HS-27A (cell line): ENCODE measurements around the gene PDHB.
A peak's percentile ranks its signal among the peaks of the same experiment; 100 is the strongest.

ENCODE experiments used
- DNase-seq: peaks from one replicate; pipeline ENCODE4 v3.0.0-alpha.2; 2012; ENCODE audit warnings: low read depth, missing footprints

The PDHB gene

DNA sequence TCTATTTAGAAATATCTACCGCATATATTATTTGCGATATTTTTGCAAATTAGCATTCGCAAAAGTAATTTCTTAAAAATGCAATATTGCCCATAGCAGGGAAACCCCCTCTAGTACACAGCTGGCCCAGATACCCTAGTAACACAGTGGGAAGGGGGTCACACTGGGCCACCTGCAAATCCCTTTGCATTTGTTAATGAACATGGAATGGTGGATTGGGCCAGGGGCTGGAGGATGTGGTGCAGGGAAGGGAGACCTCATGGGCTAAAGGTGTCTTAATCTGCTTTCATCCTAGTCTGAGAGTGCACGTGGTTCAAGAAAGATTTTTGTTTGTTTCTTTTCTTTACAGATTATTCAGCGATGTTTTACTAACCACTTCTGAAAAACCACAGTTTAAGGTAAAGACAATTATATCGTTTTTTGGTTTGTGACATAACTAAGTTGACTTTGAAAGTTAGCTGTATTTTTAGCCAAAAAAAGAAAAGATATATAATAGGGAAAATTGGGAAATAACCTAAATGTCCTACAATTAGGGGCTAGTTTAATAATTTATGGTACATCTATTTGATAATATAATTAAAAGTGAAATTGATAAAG lies 30.0 kb downstream of the PDHB start:
- no peak for DNase-seq

DNA sequence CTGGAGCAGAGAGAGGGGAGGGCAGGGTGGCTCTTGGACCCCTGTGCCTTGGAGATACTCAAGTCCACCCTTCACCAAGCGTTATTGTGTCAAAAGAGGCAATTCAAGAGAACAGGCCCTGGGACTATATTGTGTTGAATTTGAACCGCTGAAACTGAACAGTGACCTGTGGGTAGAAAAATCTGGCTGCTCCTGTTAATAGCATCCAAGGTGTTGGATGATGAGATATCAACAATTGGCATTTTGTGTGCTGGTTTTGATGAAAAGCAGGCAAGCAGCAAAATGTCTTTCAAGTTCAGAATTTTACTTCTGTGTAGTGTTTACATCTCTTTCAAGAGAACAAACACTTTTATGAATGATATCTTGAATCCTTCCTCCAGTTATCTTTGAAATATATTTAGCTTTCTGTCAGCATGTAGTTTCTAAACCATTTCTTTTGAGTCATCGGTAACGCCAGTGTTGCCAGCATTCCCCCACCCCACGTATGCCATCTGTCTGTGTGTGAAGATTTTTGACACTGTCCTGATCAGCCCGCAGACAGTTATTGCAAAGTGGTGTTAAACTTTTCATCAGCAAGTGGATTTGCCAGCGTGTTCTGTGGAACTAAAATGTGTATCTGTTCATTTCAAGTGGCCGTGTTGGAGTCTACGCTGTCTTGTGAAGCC lies 34.8 kb downstream of the PDHB start:
- DNase-seq = no peak

- DNase-seq = no peak
Observed at GRCh38 chr3:58394339-58394738, 39.3 kb downstream of the PDHB start.

DNA sequence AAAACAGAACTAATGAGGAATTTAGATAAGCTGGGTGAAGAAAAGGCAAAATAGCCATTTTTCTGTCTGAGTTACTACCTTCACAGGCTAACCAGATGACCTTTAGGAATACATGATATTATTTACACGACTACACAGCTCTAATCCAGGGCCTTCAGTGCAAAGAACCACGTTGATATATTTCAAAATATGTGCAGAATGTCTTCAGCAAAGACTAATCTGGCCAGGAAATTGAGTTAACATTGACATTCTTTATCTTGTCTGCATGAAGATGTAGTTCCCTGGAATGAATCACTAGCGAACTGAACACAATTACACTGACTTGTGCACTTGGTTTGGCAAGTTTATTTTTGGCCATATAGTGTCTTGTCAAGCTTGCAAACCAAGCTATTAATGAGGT lies 41.5 kb downstream of the PDHB start:
- no peak for DNase-seq

DNA sequence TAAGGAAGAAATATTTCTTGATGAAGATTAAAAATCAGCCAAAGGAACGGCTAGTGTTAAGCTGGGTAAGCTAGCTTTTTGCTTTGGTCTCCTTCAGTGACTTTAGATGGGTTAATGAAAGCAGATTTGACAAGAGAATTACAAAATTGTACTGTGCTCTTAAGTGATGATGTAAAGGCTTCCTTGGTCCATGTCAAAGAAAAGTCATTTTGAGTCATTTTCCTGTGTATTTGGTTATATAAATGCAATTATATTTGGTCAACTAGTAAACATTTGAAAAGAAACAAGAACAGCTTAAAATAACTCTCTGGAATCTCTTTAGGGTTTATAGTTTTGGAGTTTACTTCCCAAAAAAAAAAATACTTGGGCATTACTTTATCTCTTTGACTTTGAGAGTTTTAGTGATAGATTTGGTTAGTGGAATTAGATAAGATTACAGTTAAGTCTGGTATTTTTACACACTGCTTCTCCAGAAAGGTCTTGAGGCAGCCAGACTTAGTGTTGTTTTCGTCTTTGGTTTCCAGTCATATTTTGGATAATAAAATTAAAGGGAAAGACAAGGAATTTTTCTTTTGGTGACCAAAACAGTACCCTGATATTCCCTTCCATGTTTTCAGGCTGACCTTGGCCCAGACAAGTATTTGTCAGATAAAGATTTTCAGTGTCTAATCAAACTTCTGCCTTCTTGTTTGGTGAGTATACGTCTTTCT lies 42.3 kb downstream of the PDHB start:
- DNase-seq = no peak

DNA sequence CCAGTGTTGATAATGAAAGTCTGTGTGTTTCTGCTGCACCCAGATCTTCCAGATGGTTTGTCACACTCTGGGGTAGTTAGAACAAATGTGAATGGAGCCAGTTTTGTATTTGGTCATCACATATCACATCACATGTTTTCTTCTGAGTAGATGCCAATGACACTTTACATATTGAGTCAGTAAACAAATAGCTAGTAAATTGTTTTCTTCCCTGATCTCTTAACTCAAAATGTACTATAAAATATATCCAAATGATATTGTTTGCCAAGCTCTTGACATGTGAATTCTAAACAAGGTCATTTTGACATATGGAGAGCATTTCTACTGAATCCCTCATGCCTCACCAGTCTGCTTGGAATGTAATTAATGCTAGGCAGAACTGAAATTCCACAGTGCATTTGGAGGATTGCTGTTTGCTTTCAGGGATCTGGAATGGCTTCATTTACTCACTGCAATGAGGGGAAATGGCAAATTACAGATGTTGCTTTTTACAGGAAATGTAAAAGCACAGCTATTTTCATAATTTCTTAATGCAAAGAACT lies 45.0 kb downstream of the PDHB start:
- DNase-seq = no peak

DNA sequence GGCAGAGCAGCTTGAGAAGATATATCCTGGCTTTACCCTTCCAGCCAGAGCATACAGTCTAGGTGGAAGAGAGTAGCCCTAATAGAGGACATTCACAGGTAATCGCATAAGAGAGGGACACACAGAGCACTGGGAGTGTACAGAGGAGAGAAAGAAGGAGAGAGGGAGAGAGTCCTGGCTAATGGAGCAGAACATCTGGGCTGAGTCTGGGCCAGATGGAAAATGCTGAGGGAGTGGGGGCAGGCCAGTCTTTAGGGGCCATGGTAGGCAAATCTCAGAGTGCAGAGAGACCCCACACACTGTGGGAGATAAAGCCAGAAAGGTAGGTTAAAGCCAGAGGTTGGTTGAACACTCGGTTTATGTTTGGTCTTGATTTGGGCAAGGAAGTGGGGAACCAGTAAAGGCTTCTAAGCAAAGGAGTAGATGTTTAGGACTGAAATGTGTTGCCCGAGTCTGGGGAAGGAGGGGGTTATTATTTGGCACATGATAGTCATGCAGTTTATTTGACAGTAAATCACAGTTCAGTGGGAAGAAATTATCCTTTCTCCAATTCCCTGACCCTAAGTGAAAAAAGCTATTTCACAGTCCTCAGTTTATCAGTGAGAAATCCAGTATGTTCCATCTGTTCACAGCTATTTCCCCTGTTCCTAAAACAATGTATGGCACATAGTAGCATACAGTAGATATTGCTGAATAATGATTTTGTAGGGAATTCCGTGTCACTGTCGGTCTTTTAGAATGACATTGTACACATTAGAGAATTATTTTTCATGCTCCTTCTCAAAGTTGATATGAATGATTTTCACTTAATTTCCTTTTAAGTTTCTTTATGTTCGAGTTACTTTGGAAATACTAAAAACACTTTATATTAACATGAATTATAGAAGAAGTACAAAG lies 45.7 kb downstream of the PDHB start:
- no peak for DNase-seq

GRCh38 chr3:58386626-58387365 lies 46.8 kb downstream of the PDHB start:
- DNase-seq = no peak

DNA sequence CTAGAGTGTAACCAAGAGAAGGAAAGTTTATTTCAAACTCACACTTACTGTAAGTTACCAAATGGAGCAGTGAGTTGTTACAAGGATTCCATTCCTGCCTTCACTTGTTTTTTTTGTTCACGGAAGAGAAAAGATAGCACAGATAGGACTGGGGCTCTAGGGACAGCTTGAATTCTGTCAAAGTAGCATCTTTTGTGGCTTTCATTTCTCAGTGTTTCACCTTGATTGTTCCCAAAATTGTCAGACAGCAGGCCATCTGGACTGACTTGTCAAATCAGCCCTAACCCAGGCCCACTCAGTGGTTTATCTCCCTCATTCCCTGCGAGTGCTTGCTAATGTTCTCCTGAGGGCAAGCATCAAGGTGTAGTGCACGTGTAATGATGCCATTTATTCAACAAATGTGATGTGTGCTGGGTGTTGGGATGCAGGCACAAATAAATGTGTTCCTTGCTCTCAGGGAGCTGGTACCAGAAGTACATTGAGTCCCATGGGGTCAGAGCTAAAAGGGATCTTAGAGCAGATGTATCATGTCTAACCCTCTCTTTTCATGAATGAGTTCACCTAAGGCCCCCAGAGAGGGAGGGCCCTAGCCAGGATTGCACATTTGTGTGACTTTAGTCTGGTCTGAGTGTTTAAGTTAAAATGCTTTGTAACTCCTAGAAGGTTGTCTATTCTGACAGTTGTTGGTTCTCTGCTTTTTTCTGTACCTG lies 49.1 kb downstream of the PDHB start:
- DNase-seq = no peak

DNA sequence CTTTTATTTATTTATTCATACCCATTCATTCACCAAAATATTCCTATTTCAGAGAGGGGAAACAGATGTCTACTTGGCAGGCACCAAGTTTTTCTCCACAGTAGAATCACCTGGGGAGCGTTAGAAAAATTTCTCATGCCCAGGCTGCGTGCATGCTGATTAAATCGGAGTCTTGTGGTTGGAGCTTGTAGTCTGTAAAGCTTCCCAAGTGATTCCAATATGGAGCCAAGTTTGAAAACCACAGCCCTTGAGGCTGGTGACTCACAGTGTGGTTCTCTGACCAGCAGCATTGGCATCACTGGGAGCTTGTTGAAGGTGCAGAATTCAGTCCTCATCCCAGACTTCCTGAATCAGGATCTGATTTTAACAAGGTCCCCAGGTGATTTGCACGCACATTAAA lies 49.7 kb downstream of the PDHB start:
- peak; percentile 96 for DNase-seq

DNA sequence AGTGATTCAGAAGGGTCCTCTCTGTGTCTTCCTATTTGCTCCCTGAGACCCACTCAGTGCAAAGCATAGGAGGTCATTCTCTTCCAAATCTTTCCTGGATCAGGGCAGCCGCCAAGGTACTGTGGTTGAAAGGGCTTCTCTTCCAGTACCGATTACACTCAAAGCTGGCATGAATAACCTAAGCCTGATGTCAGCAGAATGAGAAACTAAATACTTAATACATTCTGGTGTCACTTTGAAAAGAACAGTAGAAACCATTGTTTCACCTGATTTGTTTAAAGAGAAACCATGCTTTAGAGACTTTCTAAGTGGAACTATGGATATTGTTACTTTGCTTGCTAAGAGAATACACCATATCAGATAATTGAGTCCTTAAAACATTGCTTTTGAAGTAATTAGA lies 50.2 kb downstream of the PDHB start:
- peak; percentile 11 for DNase-seq

- no peak for DNase-seq
Observed at GRCh38 chr3:58379351-58380073, 54.1 kb downstream of the PDHB start.

GRCh38 chr3:58377750-58378149 lies 55.9 kb downstream of the PDHB start:
- no peak for DNase-seq
